OCI-LY3 (cell line): ENCODE data around the gene CBL.

Experiments
- CTCF ChIP-seq: fragments of 200-600, 300-600 bp; sonication (generic); IDR thresholded peaks from 2 replicates; pipeline ENCODE4 v1.5.1; 2014; ENCODE audit warnings: antibody characterized with exemption, low read length, low read depth
- EZH2phosphoT487 ChIP-seq: fragments of 200-600 bp; shearing (Covaris generic); IDR thresholded peaks from 2 replicates; pipeline ENCODE4 v1.6.1; 2018; ENCODE audit warnings: antibody characterized with exemption, mixed run types, low read depth

- TF ChIP-seq CTCF (no peak), EZH2phosphoT487 (no peak)
These were observed 47.7 kb upstream of the CBL start for GRCh38 chr11:119158467-119158866.
